NCI-H1436 (cell line): ENCODE measurements around the gene GPC6.

Source experiments
- DNase-seq: peaks from one replicate; lab custom pipeline; 2025; lab: John Stamatoyannopoulos, UW

Gene GPC6

DNA sequence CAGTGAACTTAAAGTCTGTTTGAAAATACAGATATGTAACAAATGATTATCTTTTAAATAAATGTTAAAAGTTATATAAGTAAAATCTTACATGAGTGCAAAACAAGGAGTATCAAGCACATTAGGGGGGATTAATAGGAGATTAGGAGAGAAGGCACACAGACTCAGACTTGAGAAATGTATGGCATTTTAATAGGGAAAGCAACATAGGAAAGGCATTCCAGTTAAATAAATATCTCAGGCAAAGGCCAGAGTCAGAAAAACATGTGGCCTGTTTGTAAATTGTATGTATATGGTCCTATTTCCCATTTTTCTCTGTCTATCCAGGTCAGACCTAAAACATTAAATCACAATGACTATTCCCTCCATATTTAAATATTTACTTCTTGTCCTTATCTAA is 462.7 kb downstream of the GPC6 start:
- DNase-seq, result no peak

DNA sequence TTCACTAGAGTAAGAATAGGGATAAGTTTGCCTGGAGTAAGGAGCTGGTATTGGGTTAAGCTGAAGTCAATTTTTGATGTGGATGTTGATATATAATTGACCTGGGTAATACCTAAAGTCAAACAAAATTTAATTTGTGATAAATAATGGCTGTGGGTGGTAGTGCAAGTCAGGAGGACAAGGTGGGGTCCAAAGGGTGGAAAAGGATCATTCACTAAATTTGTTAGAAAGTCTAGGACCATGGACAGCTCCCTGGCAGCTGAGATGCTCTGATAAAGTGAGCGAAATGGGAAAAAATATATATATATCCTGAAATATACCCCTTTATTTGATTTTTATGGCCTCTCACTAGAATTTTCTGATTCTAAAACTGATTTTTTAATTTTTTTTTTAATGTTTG is 463.5 kb downstream of the GPC6 start:
- DNase-seq, result no peak

DNA sequence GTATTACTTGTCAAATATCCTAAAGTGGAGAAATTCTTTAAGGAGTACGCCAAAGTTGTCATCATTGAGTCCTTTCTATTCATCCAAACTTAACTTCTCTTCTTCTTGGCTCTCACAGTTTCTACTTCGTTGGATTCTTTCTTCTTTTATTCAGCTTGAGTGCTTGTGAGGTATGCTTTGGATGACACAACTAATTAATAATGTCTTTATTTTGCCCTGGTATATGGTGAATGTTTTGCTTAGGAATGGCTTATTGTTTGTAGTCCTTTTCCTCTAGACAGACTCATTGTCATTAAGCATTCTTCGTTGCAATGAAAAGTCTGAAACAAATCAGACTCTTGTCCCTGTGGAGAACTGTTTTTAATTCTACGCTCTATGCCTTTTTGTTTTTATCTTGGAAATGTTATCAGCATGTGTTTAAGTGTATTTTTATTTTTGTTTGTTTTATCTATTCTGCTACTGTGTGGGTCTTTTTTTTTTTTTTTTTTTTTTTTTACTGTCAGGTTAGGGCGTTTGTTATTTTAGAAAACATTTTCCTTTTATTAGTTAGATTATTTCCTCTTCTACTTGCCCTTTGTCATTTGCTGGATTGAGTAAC is 471.5 kb downstream of the GPC6 start:
- no peak for DNase-seq

DNA sequence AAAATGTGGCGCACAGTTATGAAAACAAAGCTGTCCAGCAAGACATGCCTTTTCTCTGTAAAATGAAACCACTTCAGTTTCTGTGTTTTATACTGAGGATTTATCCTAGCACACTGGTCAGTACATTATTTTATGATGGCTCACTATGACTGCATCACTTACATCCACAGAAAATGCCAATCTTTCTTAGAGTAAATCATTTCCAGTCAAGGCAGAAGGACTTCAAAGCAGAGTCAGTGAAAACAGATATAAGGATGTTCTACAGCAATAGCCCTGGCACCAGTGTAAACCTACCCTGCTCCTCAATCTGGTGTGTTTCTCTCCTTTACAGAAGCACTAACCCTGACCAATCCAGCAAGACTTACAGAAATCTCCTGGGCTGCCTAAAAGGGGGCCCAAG is 473.5 kb downstream of the GPC6 start:
- no peak for DNase-seq

DNA sequence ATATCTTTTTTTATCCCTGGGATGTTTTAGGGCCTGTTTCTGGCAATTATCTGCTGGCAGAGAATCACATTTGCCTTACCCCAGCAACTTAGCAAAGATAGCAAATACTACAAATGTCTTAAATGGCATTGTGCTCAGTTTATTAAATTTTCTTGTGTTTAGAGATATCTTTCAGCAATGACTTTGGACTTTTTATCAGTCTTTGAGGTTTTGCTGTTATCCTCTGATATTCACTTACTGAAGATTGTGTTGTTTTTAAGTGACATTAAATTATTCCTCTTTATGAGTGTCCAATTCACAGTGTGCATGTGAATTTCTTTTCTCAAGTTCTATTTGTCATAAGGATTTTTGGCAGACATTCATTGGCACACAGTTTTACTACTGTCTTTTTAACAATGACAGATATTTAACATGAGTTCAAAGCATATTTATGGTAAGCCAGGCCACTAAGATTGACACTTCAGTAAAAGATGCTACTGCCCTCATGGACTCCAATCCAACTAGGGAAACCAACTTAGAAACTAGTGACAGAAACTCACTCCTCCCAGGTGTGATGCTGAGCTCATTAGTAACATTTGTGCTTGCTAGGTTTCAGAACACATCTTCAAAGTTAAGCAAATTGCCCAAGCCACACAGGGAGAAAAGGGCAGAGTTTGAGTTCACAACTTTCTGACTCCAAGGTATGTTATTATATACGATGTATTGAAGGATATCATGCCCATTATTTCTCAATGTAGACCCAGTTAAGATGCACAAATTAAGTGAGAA is 481.9 kb downstream of the GPC6 start:
- no peak for DNase-seq

DNA sequence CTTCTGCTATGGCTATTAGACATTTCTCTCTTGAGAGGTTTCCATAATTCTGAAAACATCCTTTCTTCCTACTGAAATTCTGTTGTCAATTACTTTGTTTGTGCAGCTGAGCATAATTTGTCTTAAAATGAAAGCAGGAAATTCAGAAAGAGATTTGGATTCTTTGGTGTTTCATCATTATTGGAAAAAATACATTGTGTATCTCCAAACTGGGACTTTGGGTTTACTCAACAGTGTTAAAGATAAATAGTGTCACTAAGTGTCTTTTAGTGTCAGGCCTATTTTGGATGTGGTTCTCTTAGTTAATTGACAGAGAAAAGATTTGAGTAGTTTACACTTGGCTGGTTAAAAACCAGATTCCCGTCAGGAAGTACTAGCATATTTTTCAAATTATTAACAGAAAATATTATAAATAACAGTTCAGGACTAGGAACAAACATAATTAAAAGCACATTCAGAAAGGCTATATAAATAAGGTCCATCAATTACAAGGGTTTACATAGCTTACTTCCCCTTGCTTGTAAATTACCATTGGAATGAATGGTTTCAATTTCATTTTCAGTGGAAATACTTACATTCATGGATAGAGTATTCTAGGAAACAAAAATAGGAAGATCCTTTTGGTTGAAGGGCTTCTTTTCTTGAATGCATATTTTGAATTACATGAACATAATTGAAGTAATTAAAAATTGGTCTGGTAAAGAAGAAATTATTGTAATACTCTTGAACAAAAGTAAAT is 483.1 kb downstream of the GPC6 start:
- no peak for DNase-seq

DNA sequence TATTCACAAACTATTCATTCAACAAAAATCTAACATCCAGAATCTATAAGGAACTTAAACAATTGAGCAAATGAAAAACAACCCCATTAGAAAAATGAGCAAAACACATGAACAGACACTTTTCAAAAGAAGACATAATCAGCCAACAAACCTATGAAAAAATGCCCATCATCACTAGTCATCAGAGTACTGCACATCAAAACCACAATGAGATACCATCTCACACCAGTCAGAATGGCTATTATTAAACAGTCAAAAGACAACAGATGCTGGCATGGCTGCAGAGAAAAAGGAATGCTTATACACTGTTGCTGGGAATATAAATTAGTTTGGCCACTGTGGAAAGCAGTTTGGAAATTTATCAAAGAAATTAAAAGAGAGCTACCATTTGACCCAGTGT is 487.6 kb downstream of the GPC6 start:
- DNase-seq, result no peak

DNA sequence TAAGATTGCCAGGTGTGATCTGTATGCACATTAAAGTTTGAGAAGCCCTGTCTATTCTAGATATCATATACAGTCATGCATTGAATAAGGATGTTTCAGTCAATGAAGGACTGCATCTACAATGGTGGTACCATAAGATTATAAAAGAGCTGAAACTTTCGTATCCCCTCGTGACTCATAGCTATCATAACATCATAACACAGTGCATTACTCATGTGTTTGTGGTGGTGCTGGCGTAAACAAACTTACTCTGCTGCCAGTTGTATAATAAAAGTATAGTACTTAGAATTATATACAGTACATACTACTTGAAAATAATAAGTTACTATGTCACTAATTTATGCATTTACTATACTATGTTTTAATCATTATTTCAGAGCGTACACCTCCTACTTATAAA is 489.3 kb downstream of the GPC6 start:
- DNase-seq, result no peak

DNA sequence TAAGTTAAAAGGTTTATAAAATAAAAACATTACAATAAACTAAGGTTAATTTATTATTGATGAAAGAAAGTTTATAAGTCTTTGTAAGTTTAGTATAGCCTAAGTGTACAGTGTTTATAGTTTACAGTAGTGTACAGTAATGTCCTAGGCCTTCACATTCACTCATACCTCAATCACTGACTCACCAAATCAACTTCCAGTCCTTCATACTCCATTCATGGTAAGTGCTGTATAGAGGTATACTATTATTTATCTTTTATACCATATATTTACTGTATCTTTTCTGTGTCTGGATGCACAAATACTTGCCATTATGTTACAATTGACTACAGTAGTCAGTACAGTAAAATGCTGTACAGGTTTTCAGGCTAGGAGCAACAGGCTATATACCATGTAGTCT is 490.0 kb downstream of the GPC6 start:
- DNase-seq, result no peak

DNA sequence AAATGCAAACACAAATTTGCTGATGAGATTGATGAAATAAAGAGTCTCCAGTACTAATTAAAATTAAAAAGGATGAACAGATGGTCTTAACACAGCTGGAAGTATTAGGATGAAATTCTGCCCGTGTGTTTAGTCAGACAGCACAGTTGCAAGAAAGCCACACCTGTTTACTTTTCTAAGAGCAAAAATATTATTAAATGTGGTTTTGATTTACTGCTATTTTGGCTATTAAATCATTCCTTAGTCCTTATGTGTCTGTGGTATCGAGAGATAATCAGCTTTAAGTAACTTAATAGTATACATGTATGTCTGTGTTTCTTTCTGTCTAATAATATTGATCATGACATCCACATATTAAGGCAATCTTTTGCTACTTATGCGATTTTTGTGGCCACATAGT is 494.9 kb downstream of the GPC6 start:
- no peak for DNase-seq

DNA sequence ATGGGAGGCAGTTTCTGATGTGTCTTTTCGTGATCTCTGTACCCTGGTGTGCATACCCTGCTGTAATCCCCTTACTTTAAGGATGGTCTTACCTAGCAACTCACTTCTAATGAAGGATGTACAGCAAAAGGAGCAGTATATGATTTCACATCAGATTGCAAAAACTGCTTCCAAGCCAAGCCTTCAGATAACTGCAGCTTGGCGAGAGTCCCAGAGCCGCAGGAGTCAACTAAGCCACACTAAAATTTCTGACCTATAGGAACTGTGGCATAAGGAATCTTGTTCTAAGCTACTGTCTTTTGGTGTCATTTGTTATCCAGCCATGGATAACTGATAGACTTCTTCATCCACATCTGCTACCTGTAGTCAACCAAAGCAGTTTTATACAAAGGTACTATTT is 496.7 kb downstream of the GPC6 start:
- no peak for DNase-seq

DNA sequence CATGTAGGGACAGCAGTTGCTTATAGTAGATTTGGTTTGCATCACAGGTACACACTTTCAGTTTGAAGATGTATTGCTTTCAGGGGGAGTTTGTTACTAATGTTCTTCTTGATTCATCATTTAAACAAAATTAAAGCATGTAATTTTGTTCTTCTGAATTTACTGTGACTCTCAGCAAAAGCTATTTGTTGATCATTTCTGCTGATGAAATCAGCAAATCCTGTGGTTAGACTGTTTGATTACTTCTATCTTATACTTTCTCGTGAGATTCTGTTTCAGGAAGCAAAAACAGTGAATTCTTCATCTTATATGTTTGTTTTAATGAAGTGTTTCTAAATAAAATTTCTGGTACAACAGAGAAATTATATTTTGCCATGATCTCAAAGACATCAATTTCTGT is 497.6 kb downstream of the GPC6 start:
- no peak for DNase-seq

DNA sequence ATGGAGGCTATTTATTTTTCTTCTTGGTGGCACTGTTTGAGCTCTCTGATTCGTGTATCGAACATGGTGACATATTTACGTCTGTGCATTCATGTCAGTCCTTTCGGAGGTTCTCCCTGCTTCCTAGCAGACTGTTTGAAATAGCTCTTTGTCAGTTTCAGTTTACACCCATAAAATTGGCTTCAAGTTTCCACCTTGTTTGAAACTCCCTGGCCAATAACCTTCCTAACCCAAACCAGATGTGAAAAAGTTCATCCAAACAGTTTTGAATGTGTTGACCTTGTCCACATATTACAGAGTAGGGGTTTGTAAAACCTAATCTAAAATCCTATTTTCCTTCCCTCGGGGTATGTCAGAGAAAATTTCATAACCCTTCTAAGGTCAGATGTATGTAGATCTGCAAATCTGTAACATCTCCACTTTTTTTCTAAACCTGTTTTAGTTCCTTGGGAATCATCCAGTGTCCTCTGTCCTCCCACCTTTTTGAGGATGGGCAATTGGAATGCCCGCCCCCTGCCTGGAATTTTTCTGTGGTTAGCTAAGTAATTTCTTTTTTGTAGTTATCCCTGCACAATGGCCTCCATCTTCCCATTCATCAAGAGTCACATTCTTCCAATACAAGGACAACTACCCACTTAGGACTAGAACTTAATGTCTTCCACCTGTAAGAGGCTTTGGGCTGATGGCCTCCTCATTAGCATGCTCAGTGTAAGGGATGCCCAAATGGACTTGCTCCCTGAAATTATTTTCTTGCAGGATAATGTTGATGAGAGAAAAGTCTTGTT is 499.8 kb downstream of the GPC6 start:
- no peak for DNase-seq

DNA sequence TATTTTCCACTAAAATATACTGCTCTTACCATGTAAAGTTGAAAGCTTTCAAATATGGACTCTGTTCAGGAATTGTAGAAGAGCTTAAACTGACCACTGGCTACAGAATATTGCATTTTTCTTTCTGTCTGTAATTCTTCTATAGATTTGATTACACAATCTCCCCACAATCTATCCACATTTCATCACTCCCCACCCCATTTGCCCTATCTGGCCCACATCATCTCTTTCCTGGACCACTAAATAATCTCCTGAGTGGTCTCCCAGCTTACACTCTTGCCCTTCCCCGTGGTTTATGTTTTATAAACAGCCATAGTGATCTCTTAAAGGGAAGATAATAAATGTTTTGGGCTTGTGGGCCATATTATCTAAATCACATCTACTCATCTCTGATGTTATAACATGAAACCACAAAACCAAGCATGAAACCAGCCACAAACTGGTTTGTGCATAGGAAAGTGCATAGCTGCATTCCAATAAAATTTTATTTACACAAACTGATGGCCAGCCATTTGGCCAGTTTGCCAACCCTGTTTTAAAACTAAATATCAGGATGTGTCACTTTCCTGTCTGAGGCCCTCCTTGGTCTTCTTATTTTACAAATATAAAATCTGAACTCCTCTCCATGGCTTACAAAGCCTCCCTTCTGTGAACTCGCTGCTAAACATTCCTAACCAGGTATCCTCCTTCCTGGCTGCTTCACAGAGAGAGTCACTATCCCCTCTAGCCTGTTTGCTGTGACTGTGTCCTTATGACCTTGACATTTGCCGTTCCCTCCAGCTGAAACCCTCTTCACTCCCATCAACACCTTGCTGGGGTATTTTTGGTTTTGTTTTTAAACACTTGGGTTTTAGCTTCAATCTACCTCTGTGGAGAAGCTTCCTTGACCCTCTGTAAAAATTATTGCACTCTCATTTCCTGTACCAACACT is 500.9 kb downstream of the GPC6 start:
- DNase-seq, result no peak

DNA sequence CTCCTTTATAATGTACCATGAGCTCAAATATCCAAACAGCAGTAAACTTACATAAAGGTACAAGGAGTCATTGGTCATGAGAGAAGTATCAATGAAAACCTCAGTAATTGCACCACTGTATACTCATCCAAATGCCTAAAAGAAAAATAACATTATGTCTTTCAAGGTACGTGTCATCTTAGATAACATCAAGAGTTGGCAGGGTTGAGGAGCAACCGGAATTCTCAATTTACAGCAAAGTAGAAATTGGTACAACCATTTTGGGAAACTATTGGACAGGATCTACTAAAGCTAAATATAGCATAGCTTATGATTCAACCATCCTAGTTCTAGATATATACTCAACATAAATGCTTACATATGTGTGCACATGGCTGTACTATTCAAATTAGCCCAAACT is 502.8 kb downstream of the GPC6 start:
- no peak for DNase-seq

DNA sequence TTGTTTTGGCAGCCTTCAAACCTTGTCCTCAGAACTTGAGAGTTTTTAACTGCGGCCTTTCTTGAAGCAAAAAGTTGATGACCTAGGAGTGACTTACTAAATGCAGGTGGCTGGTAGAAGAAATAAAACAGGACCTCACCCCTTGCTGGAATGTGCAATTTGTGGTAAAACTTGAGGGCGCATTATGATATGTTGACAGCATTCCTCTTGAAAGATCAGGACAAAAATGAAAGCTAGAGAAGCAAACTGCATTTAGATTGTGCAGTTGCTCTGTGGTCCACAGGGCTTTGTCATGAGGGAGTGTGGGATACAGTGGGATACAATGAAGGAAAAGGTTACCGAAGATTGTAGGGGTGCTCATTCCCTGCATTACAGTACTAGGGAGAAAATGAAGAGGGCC is 504.2 kb downstream of the GPC6 start:
- no peak for DNase-seq

DNA sequence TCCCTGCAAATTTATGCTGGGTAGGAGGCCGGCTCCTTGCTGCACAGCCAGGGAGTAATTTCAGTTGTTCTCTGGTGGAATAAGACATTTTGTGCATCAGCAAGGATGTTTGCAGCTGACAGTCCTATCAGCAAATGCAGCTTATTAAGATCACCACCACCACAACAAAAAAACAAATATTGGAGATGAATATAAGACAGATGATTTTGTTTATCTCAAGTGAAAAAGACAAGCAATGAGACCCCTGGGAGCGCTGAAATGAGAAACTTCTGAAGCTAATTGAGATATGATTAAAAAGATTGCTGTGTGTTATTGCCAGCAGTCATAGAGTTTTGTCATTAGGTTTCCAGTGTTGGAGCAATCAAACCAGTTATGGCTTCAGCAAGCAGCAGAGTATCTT is 505.6 kb downstream of the GPC6 start:
- DNase-seq, result no peak

DNA sequence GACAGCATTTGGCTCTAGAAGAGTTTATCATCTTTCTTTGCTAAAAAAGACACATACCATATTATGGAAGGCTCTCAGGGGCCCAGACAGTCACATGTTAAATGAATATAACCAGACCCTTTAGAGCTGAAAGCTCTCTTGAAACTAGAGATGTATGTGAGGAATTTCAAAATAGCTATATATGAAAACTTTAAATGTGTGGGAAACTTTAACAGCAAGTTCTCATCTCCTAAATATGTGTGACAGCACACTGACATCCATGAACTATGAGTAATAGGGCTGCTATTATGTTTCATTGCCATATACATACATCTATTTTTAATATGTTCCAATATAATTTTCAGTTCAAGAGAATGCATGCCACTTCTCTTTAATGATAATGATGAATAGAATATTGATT is 509.5 kb downstream of the GPC6 start:
- DNase-seq, result no peak

DNA sequence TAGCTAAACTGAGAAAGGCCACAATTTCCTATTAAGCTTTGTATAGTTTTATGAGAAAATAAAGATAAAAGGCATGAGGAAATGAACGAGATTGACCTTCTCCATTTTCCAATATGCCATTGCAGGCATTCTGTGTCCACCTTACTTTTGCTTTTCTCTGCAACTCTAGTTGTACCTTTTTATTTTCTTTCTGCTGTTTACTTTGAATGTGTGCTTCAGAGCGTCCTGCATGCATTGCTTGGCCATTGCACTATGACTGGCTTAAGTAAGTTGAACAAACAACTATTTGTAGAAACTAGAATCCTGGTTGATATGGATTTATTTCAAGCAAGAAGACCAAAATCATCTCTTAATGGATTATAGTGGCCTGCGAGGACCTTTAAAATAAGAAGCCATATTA is 510.3 kb downstream of the GPC6 start:
- no peak for DNase-seq

DNA sequence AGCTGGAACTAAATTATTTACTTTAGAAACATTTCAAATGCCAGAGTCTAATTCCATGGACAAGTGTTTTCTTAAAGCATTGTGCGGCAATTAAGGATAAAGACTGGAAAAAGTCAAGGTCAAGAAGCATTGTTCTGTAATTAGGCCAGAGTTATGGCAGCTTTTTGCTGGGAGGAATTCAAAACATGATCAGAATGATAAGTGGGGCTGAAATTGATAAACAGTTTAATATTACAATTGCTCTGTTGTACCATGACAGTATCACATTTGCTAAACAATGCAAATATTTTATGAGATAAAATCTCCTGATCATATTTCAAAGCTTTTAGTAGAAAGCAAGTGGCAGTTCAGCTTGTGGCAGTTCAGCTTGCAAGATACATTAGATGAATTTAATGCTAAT is 513.7 kb downstream of the GPC6 start:
- DNase-seq, result no peak

DNA sequence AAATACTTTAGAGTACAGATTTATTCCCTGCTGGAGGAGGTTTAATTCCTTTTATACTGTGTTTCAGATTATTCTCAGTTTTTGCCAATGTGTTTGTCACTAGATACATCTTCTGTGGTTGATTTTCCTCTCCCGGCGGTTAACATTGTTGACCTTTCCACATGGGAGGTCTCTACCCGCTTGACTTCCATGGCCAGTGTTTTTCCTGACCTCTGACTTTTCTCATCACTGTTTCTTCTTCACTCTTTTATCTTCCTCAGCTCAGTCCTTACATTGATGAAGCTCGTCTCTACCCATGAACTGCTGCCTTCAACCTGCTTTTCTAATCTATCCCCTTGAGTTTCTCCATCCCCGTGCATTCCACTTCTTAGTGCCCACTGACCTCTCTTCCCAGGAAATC is 517.4 kb downstream of the GPC6 start:
- no peak for DNase-seq

DNA sequence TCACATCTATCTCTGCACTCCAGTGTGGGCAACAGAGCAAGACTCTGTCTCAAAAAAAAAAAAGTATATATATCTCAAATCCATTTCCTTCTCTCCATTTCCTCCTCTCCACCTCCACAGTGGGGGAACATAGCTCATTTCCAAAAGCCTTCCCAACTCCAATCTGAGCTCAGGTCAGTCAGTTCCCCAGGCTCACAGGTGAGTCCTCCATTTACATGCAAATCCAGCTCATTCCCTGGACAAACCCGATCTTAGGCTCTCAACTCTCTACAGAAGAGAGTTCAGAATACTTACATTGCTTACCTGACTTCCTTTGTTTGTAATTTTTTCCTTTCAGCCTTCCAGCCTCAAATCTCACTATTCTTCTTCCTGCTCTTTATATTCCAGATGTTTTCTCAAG is 518.3 kb downstream of the GPC6 start:
- DNase-seq, result no peak
